GM19463 (cell line): ENCODE measurements around the gene KRTAP5-9.
"Not testable (repeated sequence)": the region's sequence is repeated elsewhere in the genome, so short reads cannot be mapped to it uniquely, and the experiment has no call there.

Experiments
- ATAC-seq: cut with Tn5 transposase; IDR thresholded peaks from one replicate; pipeline ENCODE4 v1.9.1; 2021; ENCODE audit warnings: mild to moderate bottlenecking, moderate library complexity; ENCODE audit not compliant: unreplicated experiment

KRTAP5-9 gene

GRCh38 chr11:71581826-71582225 is 33.6 kb downstream of the KRTAP5-9 start:
- no peak for ATAC-seq

GRCh38 chr11:71582309-71582895 is 34.2 kb downstream of the KRTAP5-9 start, which contains the start of gene KRTAP5-11:
Gene KRTAP5-11 (minus strand): TSS chr11:71582875. CDS start chr11:71582837, 38 bp downstream.
- ATAC-seq = no peak

- not testable (repeated sequence) for ATAC-seq
Measured at GRCh38 chr11:71582969-71583368, 34.7 kb downstream of the KRTAP5-9 start.

GRCh38 chr11:71585673-71586072 is 37.5 kb downstream of the KRTAP5-9 start:
- not testable (repeated sequence) for ATAC-seq

GRCh38 chr11:71588314-71588713 is 40.1 kb downstream of the KRTAP5-9 start:
- not testable (repeated sequence) for ATAC-seq

GRCh38 chr11:71588822-71589545 is 40.8 kb downstream of the KRTAP5-9 start:
- not testable (repeated sequence) for ATAC-seq

GRCh38 chr11:71589546-71589920 is 41.3 kb downstream of the KRTAP5-9 start:
- ATAC-seq = not testable (repeated sequence)
